PFSK-1 (cell line): ENCODE measurements around the gene HID1.
A peak's percentile ranks its signal among the peaks of the same experiment; 100 is the strongest.

Source experiments
- FOXP2 ChIP-seq: optimal IDR thresholded peaks from 2 replicates; pipeline ENCODE3; 2011; ENCODE audit warnings: borderline replicate concordance, control low read depth, inconsistent platforms; ENCODE audit not compliant: insufficient read depth; ENCODE audit errors: extremely low read length, extremely low read depth
- POLR2AphosphoS5 ChIP-seq: IDR thresholded peaks from 2 replicates; pipeline ENCODE4 v1.6.1; 2012; ENCODE audit warnings: low read depth, mild to moderate bottlenecking, control low read depth, low read length, moderate library complexity
- SIN3A ChIP-seq: IDR thresholded peaks from 2 replicates; pipeline ENCODE4 v1.6.1; 2012; ENCODE audit warnings: mild to moderate bottlenecking, low read length, moderate library complexity, borderline replicate concordance; ENCODE audit not compliant: insufficient read depth
- TAF1 ChIP-seq: IDR thresholded peaks from 2 replicates; pipeline ENCODE4 v1.6.1; 2012; ENCODE audit warnings: low read length, control low read depth, borderline replicate concordance; ENCODE audit not compliant: insufficient read depth
- TF ChIP-seq, protein P1 (sequence below), 2 experiments: IDR thresholded peaks; 2 replicates each; pipeline versions ENCODE4 v1.6.1 to v1.8.0; 2011 to 2012; ENCODE audit warnings: low read depth in 2 of 2, low read length in 2 of 2, control low read depth in 1 of 2, inconsistent platforms in 1 of 2, mild to moderate bottlenecking in 1 of 2, moderate library complexity in 1 of 2; ENCODE audit not compliant: insufficient read depth in 1 of 2

HID1 gene

DNA sequence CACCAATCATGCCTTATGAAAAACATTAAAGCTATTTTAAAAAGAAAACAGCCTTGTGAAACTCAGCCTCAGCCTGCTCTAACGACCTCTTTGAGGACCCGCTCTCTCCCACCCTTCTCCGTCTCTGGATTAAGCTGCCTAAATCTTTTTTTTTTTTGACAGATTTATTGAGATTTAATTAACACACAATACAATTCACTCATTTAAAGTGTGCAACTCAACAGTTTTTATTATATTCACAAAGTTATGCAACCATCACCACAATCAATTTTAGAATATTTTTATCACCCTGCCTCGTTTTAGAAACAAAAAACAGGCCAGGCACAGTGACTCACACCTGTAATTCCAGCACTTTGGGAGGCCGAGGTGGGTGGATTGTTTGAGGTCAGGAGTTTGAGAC is 23.3 kb upstream of the HID1 start:
- TF ChIP-seq FOXP2: no peak
- TF ChIP-seq, protein P1, sequence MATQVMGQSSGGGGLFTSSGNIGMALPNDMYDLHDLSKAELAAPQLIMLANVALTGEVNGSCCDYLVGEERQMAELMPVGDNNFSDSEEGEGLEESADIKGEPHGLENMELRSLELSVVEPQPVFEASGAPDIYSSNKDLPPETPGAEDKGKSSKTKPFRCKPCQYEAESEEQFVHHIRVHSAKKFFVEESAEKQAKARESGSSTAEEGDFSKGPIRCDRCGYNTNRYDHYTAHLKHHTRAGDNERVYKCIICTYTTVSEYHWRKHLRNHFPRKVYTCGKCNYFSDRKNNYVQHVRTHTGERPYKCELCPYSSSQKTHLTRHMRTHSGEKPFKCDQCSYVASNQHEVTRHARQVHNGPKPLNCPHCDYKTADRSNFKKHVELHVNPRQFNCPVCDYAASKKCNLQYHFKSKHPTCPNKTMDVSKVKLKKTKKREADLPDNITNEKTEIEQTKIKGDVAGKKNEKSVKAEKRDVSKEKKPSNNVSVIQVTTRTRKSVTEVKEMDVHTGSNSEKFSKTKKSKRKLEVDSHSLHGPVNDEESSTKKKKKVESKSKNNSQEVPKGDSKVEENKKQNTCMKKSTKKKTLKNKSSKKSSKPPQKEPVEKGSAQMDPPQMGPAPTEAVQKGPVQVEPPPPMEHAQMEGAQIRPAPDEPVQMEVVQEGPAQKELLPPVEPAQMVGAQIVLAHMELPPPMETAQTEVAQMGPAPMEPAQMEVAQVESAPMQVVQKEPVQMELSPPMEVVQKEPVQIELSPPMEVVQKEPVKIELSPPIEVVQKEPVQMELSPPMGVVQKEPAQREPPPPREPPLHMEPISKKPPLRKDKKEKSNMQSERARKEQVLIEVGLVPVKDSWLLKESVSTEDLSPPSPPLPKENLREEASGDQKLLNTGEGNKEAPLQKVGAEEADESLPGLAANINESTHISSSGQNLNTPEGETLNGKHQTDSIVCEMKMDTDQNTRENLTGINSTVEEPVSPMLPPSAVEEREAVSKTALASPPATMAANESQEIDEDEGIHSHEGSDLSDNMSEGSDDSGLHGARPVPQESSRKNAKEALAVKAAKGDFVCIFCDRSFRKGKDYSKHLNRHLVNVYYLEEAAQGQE (IDR thresholded peaks at IDR 0.05; ENCODE audit: insufficient read depth in 1 of 2, low read depth in 2 of 2, low read length in 2 of 2): no peak

GRCh38 chr17:74994440-74994839 is 21.9 kb upstream of the HID1 start:
- TF ChIP-seq FOXP2 (no peak), SIN3A (no peak), POLR2AphosphoS5 (no peak), TAF1 (no peak)

- TF ChIP-seq FOXP2 (no peak), POLR2AphosphoS5 (no peak), SIN3A (no peak), TAF1 (no peak)
- TF ChIP-seq, protein P1 (IDR thresholded peaks at IDR 0.05; ENCODE audit: insufficient read depth in 1 of 2, low read depth in 2 of 2, low read length in 2 of 2): no peak
Observed at GRCh38 chr17:74992223-74992622, 19.7 kb upstream of the HID1 start.

- TF ChIP-seq TAF1: no peak
- TF ChIP-seq, protein P1 (IDR thresholded peaks at IDR 0.05; ENCODE audit: insufficient read depth in 1 of 2, low read depth in 2 of 2, low read length in 2 of 2): no peak
Observed at GRCh38 chr17:74990581-74991105, 18.1 kb upstream of the HID1 start.

DNA sequence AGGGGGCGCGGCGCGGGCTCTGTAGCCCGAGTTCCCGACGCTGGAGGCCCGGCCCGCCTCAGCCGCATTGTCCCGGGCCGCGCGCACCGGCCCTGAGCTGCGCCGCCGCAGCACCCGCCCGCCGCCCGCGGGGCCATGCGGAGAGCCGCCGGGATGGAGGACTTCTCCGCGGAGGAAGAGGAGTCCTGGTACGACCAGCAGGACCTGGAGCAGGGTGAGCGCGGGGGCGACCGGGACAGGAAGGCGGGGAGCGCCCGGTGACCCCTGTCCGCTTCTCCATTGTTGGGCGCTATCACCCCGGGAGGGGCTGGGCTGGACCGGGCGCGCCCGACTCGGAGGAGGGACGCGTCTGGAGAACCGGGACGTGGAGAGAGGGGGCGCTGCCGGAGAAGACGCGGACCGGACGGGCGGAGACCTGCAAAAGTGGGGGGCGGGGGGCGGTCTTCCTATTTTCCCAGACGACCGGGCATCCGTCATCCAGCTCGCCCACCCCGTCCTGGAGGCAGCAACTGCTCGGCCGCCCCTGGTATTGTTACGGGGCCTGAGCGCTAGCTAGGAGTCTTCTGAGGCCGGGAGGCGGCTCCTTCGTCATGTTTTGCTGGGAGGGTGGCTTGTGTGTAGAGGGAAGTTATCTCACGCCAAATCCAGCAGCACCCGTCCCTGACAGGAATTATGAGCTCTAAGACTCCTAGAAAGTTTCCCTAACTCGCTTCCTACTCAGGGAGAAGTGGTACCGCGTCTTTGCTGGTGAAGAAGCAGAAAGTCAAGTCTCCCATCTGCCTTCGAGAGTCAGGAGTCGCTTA is 15.6 kb upstream of the HID1 start:
- TF ChIP-seq, protein P1 (IDR thresholded peaks at IDR 0.05; ENCODE audit: insufficient read depth in 1 of 2, low read depth in 2 of 2, low read length in 2 of 2): 0 out of 4 replicates have a peak, but pooled peaks of 1 of the 2 experiments have one; percentile 9
- TF ChIP-seq POLR2AphosphoS5: no peak
- no peak for TF ChIP-seq TAF1
- peak; percentile 34 for TF ChIP-seq FOXP2
- no peak for TF ChIP-seq SIN3A
